SH-SY5Y (cell line): ENCODE results near the gene URB2.

ENCODE experiments used
- GATA2 ChIP-seq: IDR thresholded peaks from 2 replicates; pipeline ENCODE4 v1.6.1; 2011; ENCODE audit warnings: mild to moderate bottlenecking, low read depth, low read length
- GATA3 ChIP-seq: IDR thresholded peaks from 2 replicates; pipeline ENCODE4 v1.6.1; 2011; ENCODE audit warnings: low read depth, mild to moderate bottlenecking, low read length, moderate library complexity

DNA sequence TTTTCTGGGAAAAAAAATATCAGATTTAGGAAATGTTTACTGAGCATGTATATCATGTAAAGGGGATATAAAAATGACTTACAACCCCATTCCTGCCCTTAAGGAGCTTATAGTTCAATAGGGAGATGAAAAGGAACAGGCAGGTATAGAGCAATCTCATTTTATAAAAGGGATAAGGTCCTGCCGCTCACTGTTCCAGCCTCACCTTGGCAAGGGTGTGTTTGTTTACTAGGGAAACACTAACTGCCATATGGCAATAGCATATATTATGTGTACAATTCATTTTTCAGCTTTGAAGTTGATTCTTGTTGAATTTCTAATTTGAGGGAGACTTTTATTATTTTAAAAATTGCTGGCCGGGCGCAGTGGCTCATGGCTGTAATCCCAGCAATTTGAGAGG, 25.5 kb downstream of the URB2 start:
- TF ChIP-seq GATA2 (no peak), GATA3 (no peak)
